ENCODE results near the gene FHL2. TPM values are rescaled to one million over a fixed set of nuclear protein-coding genes. Genes with fewer than 3 reads are reported as not detected.

The FHL2 gene
- total and polyA plus RNA-seq, 12 donors: 41.2 to 213 (median 103) TPM

DNA sequence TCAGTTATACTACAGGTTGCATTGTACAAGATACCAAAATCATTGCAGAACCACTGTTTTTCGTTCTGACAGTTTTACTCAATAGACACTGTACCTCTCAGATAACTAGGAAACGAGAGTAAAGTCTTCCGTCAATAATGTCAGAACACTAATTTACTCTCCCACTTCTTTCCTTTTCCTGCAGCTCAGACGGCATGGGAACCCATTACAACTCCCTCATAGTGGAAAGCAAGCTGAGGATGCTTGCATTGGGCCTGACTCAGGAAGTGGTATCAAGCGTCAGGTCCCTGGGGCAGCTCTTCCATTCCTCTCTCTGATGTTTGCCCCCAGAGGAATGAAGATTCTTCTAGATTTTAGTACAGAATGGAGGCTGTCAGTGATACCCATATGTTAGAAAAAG lies 23.9 kb upstream of the FHL2 start:
- WGBS, 4 donors: 87 to 90% (median 89%) methylated on average over 5 of the region's 5 CpGs
- Histone ChIP-seq H3K9me3 (replicated peaks in 1 of 3) (no peaks in the 10 kb centered on the region), H3K4me3 (no peak overlapping the region), H3K36me3 (replicated peaks in 1 of 2) (no peaks in the 10 kb centered on the region), H3K27ac (no peak overlapping the region), H3K27me3 (no peaks in the 10 kb centered on the region), H3K4me1 (replicated peaks in 1 of 2) (peaks cover 0 to 4% of the 10 kb centered on the region in 2 donors)
- no peak for TF ChIP-seq POLR2A (IDR thresholded peaks at IDR 0.05)
- TF ChIP-seq, protein P1, sequence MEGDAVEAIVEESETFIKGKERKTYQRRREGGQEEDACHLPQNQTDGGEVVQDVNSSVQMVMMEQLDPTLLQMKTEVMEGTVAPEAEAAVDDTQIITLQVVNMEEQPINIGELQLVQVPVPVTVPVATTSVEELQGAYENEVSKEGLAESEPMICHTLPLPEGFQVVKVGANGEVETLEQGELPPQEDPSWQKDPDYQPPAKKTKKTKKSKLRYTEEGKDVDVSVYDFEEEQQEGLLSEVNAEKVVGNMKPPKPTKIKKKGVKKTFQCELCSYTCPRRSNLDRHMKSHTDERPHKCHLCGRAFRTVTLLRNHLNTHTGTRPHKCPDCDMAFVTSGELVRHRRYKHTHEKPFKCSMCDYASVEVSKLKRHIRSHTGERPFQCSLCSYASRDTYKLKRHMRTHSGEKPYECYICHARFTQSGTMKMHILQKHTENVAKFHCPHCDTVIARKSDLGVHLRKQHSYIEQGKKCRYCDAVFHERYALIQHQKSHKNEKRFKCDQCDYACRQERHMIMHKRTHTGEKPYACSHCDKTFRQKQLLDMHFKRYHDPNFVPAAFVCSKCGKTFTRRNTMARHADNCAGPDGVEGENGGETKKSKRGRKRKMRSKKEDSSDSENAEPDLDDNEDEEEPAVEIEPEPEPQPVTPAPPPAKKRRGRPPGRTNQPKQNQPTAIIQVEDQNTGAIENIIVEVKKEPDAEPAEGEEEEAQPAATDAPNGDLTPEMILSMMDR (IDR thresholded peaks at IDR 0.05): no peak
- no peak for DNase-seq
- intact Hi-C loops (cut with DNase I): no loop called here

DNA sequence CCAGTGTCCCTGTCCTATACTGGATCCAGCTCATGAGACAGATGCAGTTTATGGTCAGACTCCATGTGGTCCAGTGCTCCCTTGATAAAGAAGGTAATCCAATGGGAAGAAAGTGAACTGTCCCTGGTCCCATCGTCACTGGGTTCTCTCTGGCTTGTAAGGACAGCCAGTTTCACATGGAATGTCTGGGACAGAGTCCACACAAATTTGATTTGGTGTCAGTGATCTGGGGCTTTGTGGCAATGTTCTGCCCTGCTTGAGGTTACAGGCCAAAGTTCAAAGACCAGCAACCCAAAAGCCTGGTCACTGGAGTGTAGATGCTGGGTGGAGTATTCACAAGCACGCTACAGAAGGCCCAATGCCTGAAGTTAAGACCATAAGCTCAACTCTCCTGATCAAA lies 22.2 kb upstream of the FHL2 start:
- DNase-seq: no peak
- 72 to 89% (median 85%) methylated on average over 1 to 2 of the region's 2 CpGs for WGBS, 4 donors
- no peaks in the 10 kb centered on the region for H3K27me3 ChIP-seq
- H3K9me3 ChIP-seq (replicated peaks in 1 of 3): no peaks in the 10 kb centered on the region
- no peak overlapping the region for H3K4me3 ChIP-seq
- no peaks in the 10 kb centered on the region for H3K36me3 ChIP-seq (replicated peaks in 1 of 2)
- H3K27ac ChIP-seq: no peak overlapping the region
- TF ChIP-seq POLR2A (IDR thresholded peaks at IDR 0.05): no peak
- TF ChIP-seq, protein P1 (IDR thresholded peaks at IDR 0.05): no peak
- intact Hi-C loops (cut with DNase I): no loop called here
- H3K4me1 ChIP-seq (replicated peaks in 1 of 2): no peaks in the 10 kb centered on the region

DNA sequence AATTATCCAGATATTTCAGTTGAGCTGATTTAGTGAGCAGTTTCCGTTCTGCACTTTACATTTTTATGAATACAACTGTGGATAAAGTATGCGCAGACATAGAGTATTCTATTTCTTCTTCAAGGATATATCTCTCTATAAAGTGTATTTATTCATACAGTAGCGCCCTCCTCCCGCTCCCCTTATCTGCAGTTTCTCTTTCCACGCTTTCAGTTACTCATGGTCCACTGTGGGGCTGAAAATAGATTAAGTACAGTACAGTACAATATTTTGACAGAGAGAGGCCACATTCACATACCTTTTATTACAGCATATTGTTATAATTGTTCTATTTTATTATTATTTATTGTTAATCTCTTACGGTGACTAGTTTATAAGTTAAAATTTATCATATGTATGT lies 19.7 kb upstream of the FHL2 start:
- Histone ChIP-seq H3K4me3 (no peak overlapping the region), H3K27ac (no peak overlapping the region), H3K36me3 (replicated peaks in 1 of 2) (no peaks in the 10 kb centered on the region), H3K4me1 (replicated peaks in 1 of 2) (no peaks in the 10 kb centered on the region), H3K9me3 (replicated peaks in 1 of 3) (no peaks in the 10 kb centered on the region), H3K27me3 (no peaks in the 10 kb centered on the region)
- intact Hi-C loops (cut with DNase I): no loop called here
- no peak for TF ChIP-seq POLR2A (IDR thresholded peaks at IDR 0.05)
- TF ChIP-seq, protein P1 (IDR thresholded peaks at IDR 0.05): no peak
- 94 to 97% (median 95%) methylated on average over 6 of the region's 6 CpGs for WGBS, 4 donors
- no peak for DNase-seq

DNA sequence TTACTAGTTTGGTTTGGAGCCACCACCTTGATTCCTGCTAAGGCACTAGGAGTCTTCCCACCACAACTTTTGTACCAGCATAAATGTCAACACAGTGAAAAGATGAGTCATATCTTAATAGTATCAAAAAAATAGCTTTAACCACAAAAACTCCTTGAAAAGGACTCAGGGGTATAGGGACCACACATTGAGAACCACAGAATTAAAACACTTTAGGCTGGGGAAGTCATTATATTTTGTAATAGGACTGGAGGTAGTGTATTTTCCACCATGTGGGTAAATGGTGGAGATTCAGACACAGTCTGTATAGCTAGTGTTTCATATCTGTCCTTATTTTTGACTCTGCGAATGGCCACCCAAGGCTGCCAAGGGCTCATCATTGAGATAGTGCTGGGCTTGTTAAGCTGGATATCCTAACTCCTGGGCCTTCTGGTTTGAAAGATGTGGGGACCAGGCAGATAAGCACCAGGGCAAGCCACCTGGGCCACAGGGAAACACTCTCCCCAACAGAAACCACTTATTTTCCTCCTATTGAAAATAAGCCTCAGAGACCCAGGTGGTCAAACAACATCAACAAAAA lies 19.1 kb upstream of the FHL2 start:
- intact Hi-C loops (cut with DNase I): no loop called here
- H3K27ac ChIP-seq: no peak overlapping the region
- no peaks in the 10 kb centered on the region for H3K4me1 ChIP-seq (replicated peaks in 1 of 2)
- H3K36me3 ChIP-seq (replicated peaks in 1 of 2): no peaks in the 10 kb centered on the region
- 64 to 100% (median 86%) methylated on average over 1 of the region's 1 CpG for WGBS, 4 donors
- DNase-seq: no peak
- no peaks in the 10 kb centered on the region for H3K9me3 ChIP-seq (replicated peaks in 1 of 3)
- H3K4me3 ChIP-seq: no peak overlapping the region
- TF ChIP-seq POLR2A (IDR thresholded peaks at IDR 0.05): no peak
- TF ChIP-seq, protein P1 (IDR thresholded peaks at IDR 0.05): no peak
- no peaks in the 10 kb centered on the region for H3K27me3 ChIP-seq

Measured in adrenal gland (tissue), 12 donors.